Keratinocyte (primary cell): Measurements from ENCODE around the gene KANSL1. TPM values are rescaled to one million over a fixed set of nuclear protein-coding genes. Genes with fewer than 3 reads are reported as not detected.
"Not testable (repeated sequence)": the region's sequence is repeated elsewhere in the genome, so short reads cannot be mapped to it uniquely, and the experiment has no call there.

ENCODE experiments used
- DNase-seq: peaks from one replicate; pipeline ENCODE4 v3.0.0-alpha.2; 2011; ENCODE audit warnings: low read depth, missing footprints, low spot score
- FAIRE-seq: peaks from 2 replicates; lab custom pipeline; 2011; peaks lifted over from hg19 to GRCh38; lab: Jason Lieb, UNC
- H2AFZ ChIP-seq: 2 replicates; pipeline ENCODE4 v1.6.0; 2012; ENCODE audit warnings: low read length, control low read depth, inconsistent platforms; ENCODE audit not compliant: control insufficient read depth
- H3K27ac ChIP-seq: 2 replicates; pipeline ENCODE4 v1.5.1; 2011; ENCODE audit warnings: low read length; ENCODE audit not compliant: control insufficient read depth, insufficient read depth
- H3K27me3 ChIP-seq: 3 replicates; pipeline ENCODE4 v1.6.0; 2011; ENCODE audit warnings: low read length; ENCODE audit not compliant: control insufficient read depth, insufficient read depth; ENCODE audit errors: extremely low read depth
- H3K36me3 ChIP-seq, 2 experiments: 2 replicates in 1 of 2; 3 replicates in 1 of 2; pipeline ENCODE4 v1.5.1; 2011; ENCODE audit warnings: low read length in 2 of 2, mild to moderate bottlenecking in 1 of 2; ENCODE audit not compliant: control insufficient read depth in 2 of 2, insufficient read depth in 2 of 2; ENCODE audit errors: extremely low read depth in 1 of 2
- H3K4me1 ChIP-seq: 3 replicates; pipeline ENCODE4 v1.5.1; 2011; ENCODE audit warnings: low read length; ENCODE audit not compliant: control insufficient read depth, insufficient read depth; ENCODE audit errors: extremely low read depth
- H3K4me2 ChIP-seq: 3 replicates; pipeline ENCODE4 v1.6.0; 2011; ENCODE audit warnings: low read depth, low read length; ENCODE audit not compliant: control insufficient read depth, insufficient read depth; ENCODE audit errors: extremely low read depth
- H3K4me3 ChIP-seq, 3 experiments: fragments of 200-600 bp in 1 of 3; sonication (generic) in 1 of 3; 2 replicates in 2 of 3; 3 replicates in 1 of 3; pipeline ENCODE4 v1.5.1; 2011 to 2016; ENCODE audit warnings: low read length in 3 of 3, mild to moderate bottlenecking in 3 of 3, control low read depth in 2 of 3, inconsistent platforms in 1 of 3, low read depth in 1 of 3, mixed read lengths in 1 of 3, mixed run types in 1 of 3, moderate library complexity in 1 of 3; ENCODE audit not compliant: control insufficient read depth in 2 of 3, insufficient read depth in 2 of 3; ENCODE audit errors: extremely low read depth in 1 of 3
- H3K79me2 ChIP-seq: 2 replicates; pipeline ENCODE4 v1.6.0; 2012; ENCODE audit warnings: low read length; ENCODE audit not compliant: control insufficient read depth, insufficient read depth
- H3K9ac ChIP-seq: 3 replicates; pipeline ENCODE4 v1.6.0; 2011; ENCODE audit warnings: low read length; ENCODE audit not compliant: control insufficient read depth, insufficient read depth; ENCODE audit errors: extremely low read depth
- H3K9me1 ChIP-seq: 3 replicates; pipeline ENCODE4 v1.6.0; 2011; ENCODE audit warnings: low read length; ENCODE audit not compliant: control insufficient read depth, insufficient read depth; ENCODE audit errors: extremely low read depth
- H3K9me3 ChIP-seq: 2 replicates; pipeline ENCODE4 v1.5.1; 2012; ENCODE audit warnings: low read depth, low read length; ENCODE audit not compliant: control insufficient read depth
- H4K20me1 ChIP-seq: 3 replicates; pipeline ENCODE4 v1.6.0; 2011; ENCODE audit warnings: low read length; ENCODE audit not compliant: control insufficient read depth, insufficient read depth; ENCODE audit errors: extremely low read depth
- CTCF ChIP-seq, 3 experiments: IDR thresholded peaks in 1 of 3; conservative IDR thresholded peaks in 1 of 3; optimal IDR thresholded peaks in 1 of 3; 2 replicates in 2 of 3; 3 replicates in 1 of 3; pipeline versions ENCODE3 to v1.5.1; 2011; ENCODE audit warnings: low read length in 3 of 3, mild to moderate bottlenecking in 3 of 3, moderate library complexity in 2 of 3, control low read depth in 1 of 3, inconsistent platforms in 1 of 3; ENCODE audit not compliant: insufficient read depth in 2 of 3; ENCODE audit errors: extremely low read depth in 1 of 3
- EZH2 ChIP-seq: IDR thresholded peaks from one replicate; pipeline ENCODE4 v1.6.1; 2012; ENCODE audit warnings: inconsistent platforms, mild to moderate bottlenecking, low read length, moderate library complexity
- dilution Hi-C: fragments of 300-500 bp; cut with MboI; formaldehyde crosslinking; loops from one replicate; pipeline ENCODE4 v1.7.0; 2020; ENCODE audit warnings: low sequenced_read_pairs; ENCODE audit not compliant: extremely low pct_ligation_motif_present
- polyA plus RNA-seq, 5 experiments: library from polyadenylated mRNA; depleted of rRNA in 3 of 5; stranded (reverse) in 3 of 5; stranded (forward) in 1 of 5; unstranded in 1 of 5; fragments of >200 nt; gene quantifications; 1 replicate in 1 of 5; 2 replicates in 3 of 5; 3 replicates in 1 of 5; pipeline versions ENCODE4 v1.2.1 to v1.2.3, GENCODE V29; 2011 to 2012; ENCODE audit warnings: missing spikeins in 2 of 5, low read depth in 1 of 5, low replicate concordance in 1 of 5

KANSL1 gene
- polyA plus RNA-seq, 1 donor (not counting 4 experiments of a cell fraction or from before 2014, with no cell fraction given), result 17.6 TPM

GRCh38 chr17:46184696-46185095, 8.5 kb downstream of the KANSL1 start:
- Histone ChIP-seq H4K20me1 (peaks cover 55% of the 10 kb centered on the region), H3K9me1 (peaks cover 9% of the 10 kb centered on the region), H3K9me3 (no peaks in the 10 kb centered on the region), H3K4me3 (no peak overlapping the region), H3K79me2 (peaks cover 99% of the 10 kb centered on the region), H3K36me3 (no peaks in the 10 kb centered on the region), H3K9ac (no peak overlapping the region), H3K4me1 (peaks cover 14% of the 10 kb centered on the region), H3K27me3 (no peaks in the 10 kb centered on the region), H3K4me2 (no peak overlapping the region), H3K27ac (no peak overlapping the region), H2AFZ (no peak overlapping the region)
- dilution Hi-C loops, result no loop called here
- TF ChIP-seq CTCF (optimal IDR thresholded peaks at IDR 0.05 in 1 of 3, IDR thresholded peaks at IDR 0.05 in 1 of 3, conservative IDR thresholded peaks at IDR 0.05 in 1 of 3; ENCODE audit: extremely low read depth in 1 of 3, insufficient read depth in 2 of 3, low read length in 3 of 3) (no peak), EZH2 (no peak)
- no peak for FAIRE-seq
- DNase-seq, result no peak

GRCh38 chr17:46183383-46183782, 9.8 kb downstream of the KANSL1 start:
- dilution Hi-C loops, H3K27ac ChIP-seq: not testable (repeated sequence)

GRCh38 chr17:46182961-46183360, 10.3 kb downstream of the KANSL1 start:
- peaks cover 13% of the 10 kb centered on the region for H3K9me1 ChIP-seq
- H3K27ac ChIP-seq, result no peak overlapping the region
- H3K36me3 ChIP-seq, result peaks cover 2 to 3% of the 10 kb centered on the region in 2 experiments
- peaks cover 20% of the 10 kb centered on the region for H3K4me1 ChIP-seq
- no peak overlapping the region for H3K4me2 ChIP-seq
- FAIRE-seq (no peak), DNase-seq (no peak)
- TF ChIP-seq CTCF (optimal IDR thresholded peaks at IDR 0.05 in 1 of 3, IDR thresholded peaks at IDR 0.05 in 1 of 3, conservative IDR thresholded peaks at IDR 0.05 in 1 of 3; ENCODE audit: extremely low read depth in 1 of 3, insufficient read depth in 2 of 3, low read length in 3 of 3) (no peak), EZH2 (no peak)
- peaks cover 99% of the 10 kb centered on the region for H3K79me2 ChIP-seq
- H3K4me3 ChIP-seq, result no peak overlapping the region
- no peak overlapping the region for H2AFZ ChIP-seq
- no peaks in the 10 kb centered on the region for H3K27me3 ChIP-seq
- peaks cover 51% of the 10 kb centered on the region for H4K20me1 ChIP-seq
- dilution Hi-C loops, result no loop called here
- H3K9me3 ChIP-seq, result no peaks in the 10 kb centered on the region
- no peak overlapping the region for H3K9ac ChIP-seq

More at GRCh38 chr17:46183383-46183782, 9.8 kb downstream of the KANSL1 start:
- peaks cover 53% of the 10 kb centered on the region for H4K20me1 ChIP-seq
- not testable (repeated sequence) for FAIRE-seq, H3K4me3 ChIP-seq, H2AFZ ChIP-seq, H3K9me3 ChIP-seq, H3K27me3 ChIP-seq, H3K36me3 ChIP-seq, H3K9ac ChIP-seq, H3K4me2 ChIP-seq, DNase-seq
- H3K9me1 ChIP-seq, result peaks cover 13% of the 10 kb centered on the region
- peaks cover 20% of the 10 kb centered on the region for H3K4me1 ChIP-seq
- H3K79me2 ChIP-seq, result peaks cover 99% of the 10 kb centered on the region
